ENCODE measurements around the gene NQO2. TPM values are rescaled to one million over a fixed set of nuclear protein-coding genes. Genes with fewer than 3 reads are reported as not detected.
"Not testable (repeated sequence)": the region's sequence is repeated elsewhere in the genome, so short reads cannot be mapped to it uniquely, and the experiment has no call there.

The NQO2 gene
- total and polyA plus RNA-seq, 10 donors: 16.3 to 55.1 (median 30.7) TPM

GRCh38 chr6:3052481-3053230 is 53.0 kb downstream of the NQO2 start:
- H3K4me3 ChIP-seq: peak overlapping the region in 3 of 8 donors; percentile 46 to 71 (median 48)
- no peaks in the 10 kb centered on the region for H3K9me3 ChIP-seq
- intact Hi-C loops (cut with DNase I; ENCODE audit: low total_unique reads): no loop called here
- 78 to 88% (median 88%) methylated on average over 17 of the region's 17 CpGs for WGBS, 5 donors
- H3K27ac ChIP-seq: peak overlapping the region in 2 of 8 donors; percentile 81 to 88
- no peaks in the 10 kb centered on the region for H3K36me3 ChIP-seq
- peaks cover 0 to 37% (median 24%) of the 10 kb centered on the region in 6 donors for H3K4me1 ChIP-seq
- peaks cover 0 to 12% (median 0%) of the 10 kb centered on the region in 7 donors for H3K27me3 ChIP-seq (replicated peaks in 1 of 7)
- TF ChIP-seq CTCF (IDR thresholded peaks at IDR 0.05 in 8 of 11, conservative IDR thresholded peaks at IDR 0.05 in 3 of 11): no peak
- TF ChIP-seq POLR2AphosphoS5 (IDR thresholded peaks at IDR 0.05): no peak
- no peak for TF ChIP-seq POLR2A (IDR thresholded peaks at IDR 0.05)
- DNase-seq: no peak

GRCh38 chr6:3053231-3053508 is 53.5 kb downstream of the NQO2 start:
- Histone ChIP-seq H3K9me3 (no peaks in the 10 kb centered on the region), H3K27ac (peak overlapping the region in 6 of 8 donors; percentile 59 to 88 (median 74)), H3K4me1 (peaks cover 0 to 37% (median 24%) of the 10 kb centered on the region in 6 donors), H3K27me3 (replicated peaks in 1 of 7) (peaks cover 0 to 8% (median 0%) of the 10 kb centered on the region in 7 donors), H3K4me3 (peak overlapping the region; percentile 8 to 71 (median 43)), H3K36me3 (no peaks in the 10 kb centered on the region)
- intact Hi-C loops (cut with DNase I; ENCODE audit: low total_unique reads): no loop called here
- WGBS, 5 donors: 62 to 72% (median 65%) methylated on average over 11 of the region's 11 CpGs
- no peak for TF ChIP-seq POLR2AphosphoS5 (IDR thresholded peaks at IDR 0.05)
- no peak for TF ChIP-seq POLR2A (IDR thresholded peaks at IDR 0.05)
- no peak for TF ChIP-seq CTCF (IDR thresholded peaks at IDR 0.05 in 8 of 11, conservative IDR thresholded peaks at IDR 0.05 in 3 of 11)
- no peak for DNase-seq

GRCh38 chr6:3054229-3055157 is 54.8 kb downstream of the NQO2 start:
- not testable (repeated sequence) for DNase-seq; H3K27me3 ChIP-seq (replicated peaks in 1 of 7); H3K9me3 ChIP-seq; H3K36me3 ChIP-seq
- intact Hi-C loops (cut with DNase I; ENCODE audit: low total_unique reads): loop anchor here (2.0 to 5.0 kb wide), 2 partner anchors 56 to 207 kb away; partner anchors contain the start of gene NQO2
- H3K4me1 ChIP-seq: peaks cover 0 to 45% (median 25%) of the 10 kb centered on the region in 6 donors
- peak overlapping the region in 4 of 8 donors; percentile 38 to 71 (median 46) for H3K4me3 ChIP-seq
- WGBS, 5 donors: 46 to 69% (median 52%) methylated on average over 27 of the region's 27 CpGs
- peak overlapping the region in 2 of 8 donors; percentile 81 to 88 for H3K27ac ChIP-seq

GRCh38 chr6:3055158-3055499 is 55.4 kb downstream of the NQO2 start:
- not testable (repeated sequence) for H3K4me3 ChIP-seq; H3K27ac ChIP-seq; H3K27me3 ChIP-seq (replicated peaks in 1 of 7); DNase-seq; H3K36me3 ChIP-seq; H3K9me3 ChIP-seq
- intact Hi-C loops (cut with DNase I; ENCODE audit: low total_unique reads): loop anchor here (2.0 to 5.0 kb wide), 2 partner anchors 56 to 208 kb away; partner anchors contain the start of gene NQO2
- 50 to 61% (median 57%) methylated on average over 3 of the region's 3 CpGs for WGBS, 5 donors
- H3K4me1 ChIP-seq: peaks cover 0 to 46% (median 25%) of the 10 kb centered on the region in 6 donors
